ENCODE measurements around the gene LRP1-AS.

DNA sequence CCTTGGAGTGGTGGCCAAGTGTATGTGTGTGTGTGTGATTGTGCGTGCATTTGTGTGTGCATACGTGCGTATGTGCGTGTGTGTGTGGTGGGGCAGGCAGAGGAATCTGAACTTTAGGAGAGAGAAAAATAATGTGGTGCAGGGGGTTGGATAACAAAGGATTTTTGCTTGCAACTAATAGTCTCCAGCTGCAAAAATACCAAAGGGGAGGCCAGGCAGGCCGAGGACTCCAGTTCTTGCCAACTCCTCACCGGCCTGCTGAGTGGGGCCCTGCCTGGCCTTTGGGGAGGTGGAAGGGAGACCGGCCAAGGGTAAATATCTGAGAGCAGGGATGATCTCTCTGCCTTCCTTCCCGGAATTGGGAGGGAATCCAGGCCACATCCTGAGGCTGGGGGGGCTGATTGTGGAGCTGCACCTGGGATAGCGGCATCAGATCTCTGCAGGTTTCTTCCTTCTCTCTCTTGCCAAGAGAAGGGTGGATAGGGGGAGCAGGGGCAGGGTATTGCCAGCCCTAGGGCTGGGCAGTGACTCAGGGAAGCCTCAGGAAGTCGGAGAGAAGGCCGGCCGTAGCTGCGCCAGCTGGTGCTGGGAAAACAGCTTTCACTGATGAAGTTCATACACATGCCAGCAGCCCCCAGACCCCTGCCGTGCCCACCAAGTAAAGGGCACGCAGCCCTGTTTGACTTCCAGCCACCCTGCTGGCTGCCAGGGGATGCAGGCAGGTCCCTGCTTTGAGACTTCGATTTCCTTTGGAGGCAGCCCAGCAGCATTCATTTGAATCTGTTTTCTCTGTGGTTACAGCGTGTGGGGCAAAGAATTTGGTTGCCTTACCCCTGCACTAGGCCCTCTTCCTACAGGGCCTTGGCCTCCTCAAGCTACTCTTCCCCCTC is 4.6 kb upstream of the LRP1-AS start:
- TF ChIP-seq, protein P1, sequence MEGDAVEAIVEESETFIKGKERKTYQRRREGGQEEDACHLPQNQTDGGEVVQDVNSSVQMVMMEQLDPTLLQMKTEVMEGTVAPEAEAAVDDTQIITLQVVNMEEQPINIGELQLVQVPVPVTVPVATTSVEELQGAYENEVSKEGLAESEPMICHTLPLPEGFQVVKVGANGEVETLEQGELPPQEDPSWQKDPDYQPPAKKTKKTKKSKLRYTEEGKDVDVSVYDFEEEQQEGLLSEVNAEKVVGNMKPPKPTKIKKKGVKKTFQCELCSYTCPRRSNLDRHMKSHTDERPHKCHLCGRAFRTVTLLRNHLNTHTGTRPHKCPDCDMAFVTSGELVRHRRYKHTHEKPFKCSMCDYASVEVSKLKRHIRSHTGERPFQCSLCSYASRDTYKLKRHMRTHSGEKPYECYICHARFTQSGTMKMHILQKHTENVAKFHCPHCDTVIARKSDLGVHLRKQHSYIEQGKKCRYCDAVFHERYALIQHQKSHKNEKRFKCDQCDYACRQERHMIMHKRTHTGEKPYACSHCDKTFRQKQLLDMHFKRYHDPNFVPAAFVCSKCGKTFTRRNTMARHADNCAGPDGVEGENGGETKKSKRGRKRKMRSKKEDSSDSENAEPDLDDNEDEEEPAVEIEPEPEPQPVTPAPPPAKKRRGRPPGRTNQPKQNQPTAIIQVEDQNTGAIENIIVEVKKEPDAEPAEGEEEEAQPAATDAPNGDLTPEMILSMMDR (IDR thresholded peaks at IDR 0.05), result no peak
- peak in 1 of 2 donors; percentile 66 for TF ChIP-seq EP300 (IDR thresholded peaks at IDR 0.05)

Measured in tibial nerve (tissue), 4 donors.